Mucosa of stomach (tissue), 1 donor: ENCODE results near the gene CHD5.
"Not testable (repeated sequence)": the region's sequence is repeated elsewhere in the genome, so short reads cannot be mapped to it uniquely, and the experiment has no call there.

Source experiments
- H3K27me3 ChIP-seq: one replicate; pipeline ENCODE4 v1.7.0; 2013; ENCODE audit warnings: mild to moderate bottlenecking, low read length; ENCODE audit not compliant: control insufficient read depth, insufficient read depth
- H3K36me3 ChIP-seq: one replicate; pipeline ENCODE4 v1.7.0; 2013; ENCODE audit warnings: low read length; ENCODE audit not compliant: control insufficient read depth, insufficient read depth
- H3K4me1 ChIP-seq: one replicate; pipeline ENCODE4 v1.7.0; 2013; ENCODE audit warnings: mild to moderate bottlenecking, low read length; ENCODE audit not compliant: control insufficient read depth, insufficient read depth
- H3K4me3 ChIP-seq: one replicate; pipeline ENCODE4 v1.7.0; 2013; ENCODE audit warnings: low read length
- H3K9ac ChIP-seq: one replicate; pipeline ENCODE4 v1.7.0; 2013; ENCODE audit warnings: mild to moderate bottlenecking, low read length, moderate library complexity
- H3K9me3 ChIP-seq: one replicate; pipeline ENCODE4 v1.7.0; 2013; ENCODE audit warnings: mild to moderate bottlenecking, low read length, moderate library complexity; ENCODE audit not compliant: control insufficient read depth
- donor health status: Pancreatic carcinoma.

Gene CHD5

DNA sequence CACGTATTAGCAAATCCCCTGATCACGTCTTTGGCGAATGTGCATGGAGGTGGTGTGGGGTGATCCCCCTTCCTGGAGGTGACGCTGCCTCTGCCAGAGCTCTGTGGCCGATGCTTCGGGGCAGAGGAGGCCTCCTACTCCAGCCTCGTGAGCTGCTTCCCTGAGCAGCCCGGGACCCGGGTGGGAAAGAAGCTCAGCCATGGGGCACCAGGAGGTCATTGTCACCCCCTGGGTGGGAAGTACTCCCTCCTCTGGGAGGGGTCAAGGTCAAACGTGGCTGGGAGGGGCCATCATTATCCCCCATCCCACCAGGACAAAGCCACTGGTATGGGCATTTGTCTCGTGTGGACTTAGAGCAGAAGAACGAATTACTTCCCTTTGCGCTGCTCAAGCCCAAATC, 93.8 kb downstream of the CHD5 start:
- Histone ChIP-seq H3K9ac (no peak overlapping the region), H3K36me3 (no peaks in the 10 kb centered on the region), H3K27me3 (no peaks in the 10 kb centered on the region), H3K9me3 (no peaks in the 10 kb centered on the region), H3K4me1 (no peaks in the 10 kb centered on the region), H3K4me3 (no peak overlapping the region)

DNA sequence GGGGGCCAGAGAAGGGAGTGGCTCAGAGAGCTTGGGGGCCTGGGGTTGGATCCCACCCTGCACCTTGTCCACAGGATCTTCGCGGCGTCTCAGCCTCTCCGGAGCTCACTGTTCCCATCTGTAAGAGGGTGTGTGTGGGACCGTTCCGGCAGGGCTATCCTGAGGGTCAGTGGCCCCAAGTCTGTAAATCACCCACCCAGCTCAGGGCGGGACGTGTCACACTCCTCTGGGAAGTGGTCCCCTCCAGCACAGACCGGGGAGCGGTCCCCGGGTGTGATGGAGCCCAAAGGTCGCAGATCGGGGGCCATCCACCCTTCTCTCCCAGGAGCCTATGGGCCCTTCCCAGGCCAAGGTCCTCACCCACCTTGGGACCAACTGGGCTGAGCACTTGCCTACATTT, 94.5 kb downstream of the CHD5 start:
- Histone ChIP-seq H3K9ac (no peak overlapping the region), H3K4me1 (no peaks in the 10 kb centered on the region), H3K9me3 (no peaks in the 10 kb centered on the region), H3K4me3 (no peak overlapping the region), H3K27me3 (no peaks in the 10 kb centered on the region), H3K36me3 (no peaks in the 10 kb centered on the region)

DNA sequence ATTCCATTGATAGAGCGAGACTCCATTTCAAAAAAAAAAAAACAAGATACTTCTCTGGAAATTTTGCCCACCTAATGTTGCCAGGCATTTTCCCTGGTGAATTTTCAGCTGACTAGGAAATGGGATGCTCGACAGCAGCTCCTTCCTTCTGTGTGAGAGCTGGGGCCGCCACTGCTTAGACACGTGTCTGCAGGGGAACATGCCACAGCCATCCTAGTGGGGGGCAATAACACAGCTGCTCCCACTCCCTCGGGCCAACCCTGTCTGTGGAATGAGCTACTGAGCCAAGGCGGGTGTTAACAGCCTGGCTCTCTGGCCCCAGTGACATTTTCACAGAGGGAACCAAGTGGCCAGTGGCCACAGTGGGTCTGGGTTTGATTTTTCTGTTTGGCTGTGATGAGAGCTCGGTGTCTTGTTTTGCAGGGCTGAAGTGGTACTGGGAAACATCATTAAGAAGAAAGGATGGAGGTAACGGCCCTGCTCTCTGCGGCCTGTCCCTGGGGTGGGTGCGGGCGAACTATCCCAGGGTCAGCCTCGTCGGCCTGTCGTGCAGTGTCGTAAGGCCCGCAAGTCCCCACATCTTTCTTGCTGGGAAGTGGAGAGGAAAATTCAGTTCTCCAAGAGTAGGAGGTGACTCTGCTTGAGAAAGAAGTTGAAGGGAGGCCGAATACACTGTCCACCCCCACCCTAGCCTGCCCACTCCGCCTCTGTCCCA, 95.2 kb downstream of the CHD5 start:
- no peaks in the 10 kb centered on the region for H3K4me1 ChIP-seq
- no peaks in the 10 kb centered on the region for H3K36me3 ChIP-seq
- no peaks in the 10 kb centered on the region for H3K9me3 ChIP-seq
- no peak overlapping the region for H3K4me3 ChIP-seq
- H3K27me3 ChIP-seq: no peaks in the 10 kb centered on the region
- no peak overlapping the region for H3K9ac ChIP-seq

DNA sequence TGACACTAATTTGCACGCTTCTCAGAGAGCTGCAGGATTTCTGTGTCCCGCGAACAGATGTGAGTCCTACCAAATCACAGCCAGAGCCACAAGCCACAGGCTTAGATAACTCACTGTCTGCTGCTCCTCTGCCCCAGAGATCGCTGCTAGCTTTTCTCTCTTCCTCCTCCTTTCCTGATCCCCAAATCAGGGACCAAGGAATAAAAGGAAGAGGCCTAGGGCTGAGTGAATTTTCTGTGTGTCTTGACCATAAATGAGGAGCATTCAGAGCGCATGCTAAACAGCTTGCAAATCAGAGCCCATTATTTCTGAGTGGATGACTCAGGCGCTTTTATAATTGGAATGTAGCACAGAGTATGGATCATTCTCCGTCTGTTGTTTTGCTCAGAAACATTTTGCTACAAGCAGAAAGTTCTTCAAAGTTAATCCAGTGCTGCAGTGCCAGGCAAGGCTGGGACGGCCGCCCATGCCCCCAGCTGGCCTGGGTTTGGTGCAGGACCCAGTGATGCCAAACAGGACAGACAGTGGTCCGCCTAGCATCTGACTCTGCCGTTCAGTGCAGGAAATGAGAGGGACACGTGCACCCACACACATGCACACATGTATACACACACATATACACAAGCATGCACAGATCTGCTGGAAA, 96.2 kb downstream of the CHD5 start:
- Histone ChIP-seq H3K4me1 (no peaks in the 10 kb centered on the region), H3K27me3 (no peaks in the 10 kb centered on the region), H3K36me3 (no peaks in the 10 kb centered on the region), H3K9ac (no peak overlapping the region), H3K4me3 (no peak overlapping the region), H3K9me3 (no peaks in the 10 kb centered on the region)

DNA sequence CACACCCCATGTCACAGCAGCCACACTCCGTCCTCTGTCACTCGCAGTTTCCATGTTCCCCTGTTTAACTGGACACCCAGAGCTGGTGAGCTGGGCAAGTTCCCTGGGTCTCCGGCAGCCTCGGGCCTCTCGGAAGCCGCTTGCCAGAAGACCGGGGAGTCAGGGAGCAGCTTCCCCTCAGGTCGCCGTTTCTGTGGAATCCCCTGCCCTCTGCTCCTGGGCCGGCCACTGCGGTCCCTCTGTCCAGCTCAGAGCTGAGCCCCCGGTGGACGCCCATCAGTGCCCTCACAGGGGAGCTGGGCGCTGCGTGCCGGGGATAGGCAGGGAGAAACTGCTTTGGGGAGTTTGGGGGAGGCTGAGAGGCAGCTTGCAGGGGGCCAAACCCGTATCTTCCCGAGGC, 96.7 kb downstream of the CHD5 start:
- H3K4me1 ChIP-seq: no peaks in the 10 kb centered on the region
- no peak overlapping the region for H3K9ac ChIP-seq
- H3K27me3 ChIP-seq: no peaks in the 10 kb centered on the region
- no peaks in the 10 kb centered on the region for H3K9me3 ChIP-seq
- no peaks in the 10 kb centered on the region for H3K36me3 ChIP-seq
- no peak overlapping the region for H3K4me3 ChIP-seq

DNA sequence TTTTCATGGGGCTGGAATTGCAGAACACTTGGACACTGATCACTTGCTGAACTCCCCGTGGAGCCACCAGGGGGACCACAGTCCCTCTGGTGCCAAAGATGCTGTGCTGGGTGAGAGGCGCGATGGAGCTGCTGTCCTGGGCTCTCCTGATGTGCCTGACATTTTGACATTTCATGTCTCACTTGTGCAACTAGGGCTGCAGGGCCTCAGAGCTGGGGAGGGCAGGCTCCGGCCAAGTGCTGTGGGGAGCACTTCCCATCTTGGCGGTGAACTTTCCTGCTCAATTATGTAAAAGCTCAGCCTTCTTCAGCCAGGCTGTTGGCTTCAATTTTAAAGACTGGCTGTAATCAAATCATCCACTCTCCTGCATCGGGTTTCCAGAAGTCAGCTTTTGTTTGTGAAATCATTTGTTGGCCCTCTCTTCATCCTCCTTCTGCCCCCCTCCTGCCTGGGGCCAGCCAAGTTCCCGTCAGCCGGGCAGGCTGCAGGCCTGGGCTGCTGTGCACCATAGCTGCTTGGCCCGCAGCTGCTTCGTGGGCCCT, 97.6 kb downstream of the CHD5 start:
- Histone ChIP-seq H3K36me3 (no peaks in the 10 kb centered on the region), H3K4me3 (no peak overlapping the region), H3K4me1 (no peaks in the 10 kb centered on the region), H3K9ac (no peak overlapping the region), H3K27me3 (no peaks in the 10 kb centered on the region), H3K9me3 (no peaks in the 10 kb centered on the region)

DNA sequence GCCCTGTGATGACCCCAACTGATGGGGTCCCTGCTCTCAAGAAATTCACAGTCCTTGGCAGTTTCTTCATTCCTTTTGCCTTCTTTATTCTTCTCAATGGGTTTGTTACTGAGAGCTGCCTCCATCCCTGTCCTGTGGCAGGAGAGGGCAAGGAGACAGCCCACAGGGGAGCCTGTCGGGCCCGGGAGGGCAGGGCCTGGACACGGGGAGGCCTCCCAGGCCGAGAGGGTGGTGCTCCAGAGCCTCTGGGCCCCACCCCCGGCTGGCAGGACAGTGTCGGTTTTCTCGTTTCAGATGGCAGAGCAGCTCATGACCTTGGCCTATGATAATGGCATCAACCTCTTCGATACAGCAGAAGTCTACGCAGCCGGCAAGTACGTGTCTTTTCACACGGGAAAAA, 98.2 kb downstream of the CHD5 start:
- Histone ChIP-seq H3K4me1 (no peaks in the 10 kb centered on the region), H3K4me3 (no peak overlapping the region), H3K36me3 (no peaks in the 10 kb centered on the region), H3K9me3 (no peaks in the 10 kb centered on the region), H3K9ac (no peak overlapping the region), H3K27me3 (no peaks in the 10 kb centered on the region)

DNA sequence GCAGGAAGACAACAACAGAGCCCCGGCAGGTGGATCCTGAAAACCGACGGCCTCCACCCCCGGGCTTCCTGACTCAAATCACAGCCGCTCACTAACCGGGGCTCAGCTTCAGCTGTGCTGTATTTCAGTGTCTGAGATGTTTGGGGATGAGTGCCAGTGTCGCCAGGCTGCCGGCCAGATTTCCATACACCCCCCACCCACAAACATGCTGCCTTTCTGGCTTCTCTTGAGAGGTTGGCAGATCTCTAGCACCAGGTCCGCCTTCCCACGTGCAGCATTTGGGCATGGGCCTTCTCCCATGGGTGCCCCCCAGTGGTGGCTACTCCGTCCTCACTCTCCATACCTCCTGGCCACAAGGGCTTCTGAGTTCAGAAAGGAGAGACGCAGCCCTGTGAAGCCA, 99.7 kb downstream of the CHD5 start:
- H3K36me3 ChIP-seq: no peaks in the 10 kb centered on the region
- no peaks in the 10 kb centered on the region for H3K9me3 ChIP-seq
- no peak overlapping the region for H3K4me3 ChIP-seq
- H3K4me1 ChIP-seq: no peaks in the 10 kb centered on the region
- H3K9ac ChIP-seq: no peak overlapping the region
- H3K27me3 ChIP-seq: no peaks in the 10 kb centered on the region

DNA sequence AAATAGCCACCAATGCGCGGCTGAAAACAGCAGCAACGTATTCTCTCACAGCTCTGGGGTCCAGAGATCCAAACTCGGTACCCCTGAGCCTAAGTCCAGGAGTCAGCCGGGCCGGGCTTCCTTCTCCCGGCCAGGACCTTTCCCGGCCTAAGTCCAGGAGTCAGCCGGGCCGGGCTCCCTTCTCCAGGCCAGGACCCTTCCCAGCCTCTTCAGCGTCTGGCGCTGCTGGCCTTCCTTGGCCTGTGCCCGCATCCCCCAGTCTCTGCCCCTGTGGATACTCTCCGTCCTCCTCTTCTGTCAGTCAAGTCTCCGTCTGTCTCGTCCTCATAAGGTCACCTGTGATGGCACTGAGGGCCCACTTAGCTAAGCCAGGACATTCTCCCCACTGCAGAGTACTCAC, 102.2 kb downstream of the CHD5 start:
- H3K27me3 ChIP-seq: no peaks in the 10 kb centered on the region
- H3K9me3 ChIP-seq: no peaks in the 10 kb centered on the region
- no peak overlapping the region for H3K4me3 ChIP-seq
- no peaks in the 10 kb centered on the region for H3K4me1 ChIP-seq
- H3K9ac ChIP-seq: no peak overlapping the region
- no peaks in the 10 kb centered on the region for H3K36me3 ChIP-seq

DNA sequence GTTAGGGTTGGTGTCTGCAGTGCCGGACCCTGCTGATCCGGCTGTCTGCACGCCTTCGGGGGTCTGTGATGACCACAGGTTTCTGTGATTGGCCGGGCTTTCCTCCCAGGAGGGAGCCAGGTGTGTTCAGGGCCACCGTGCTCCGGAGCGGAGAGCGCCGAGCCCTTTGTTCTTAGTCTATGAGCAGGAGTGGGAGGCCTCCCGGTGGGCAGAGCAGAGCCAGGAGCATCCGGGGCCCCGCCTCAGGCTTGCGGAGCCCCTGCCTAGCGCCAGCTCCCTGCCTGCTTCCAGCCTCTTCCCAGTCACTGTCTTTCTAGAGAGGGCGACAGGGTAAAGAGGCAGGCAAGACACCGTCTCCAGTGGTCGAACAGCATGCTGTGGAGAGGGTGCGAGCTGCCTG, 102.6 kb downstream of the CHD5 start:
- H3K4me1 ChIP-seq: no peaks in the 10 kb centered on the region
- no peaks in the 10 kb centered on the region for H3K27me3 ChIP-seq
- no peaks in the 10 kb centered on the region for H3K36me3 ChIP-seq
- no peaks in the 10 kb centered on the region for H3K9me3 ChIP-seq
- no peak overlapping the region for H3K9ac ChIP-seq
- no peak overlapping the region for H3K4me3 ChIP-seq

DNA sequence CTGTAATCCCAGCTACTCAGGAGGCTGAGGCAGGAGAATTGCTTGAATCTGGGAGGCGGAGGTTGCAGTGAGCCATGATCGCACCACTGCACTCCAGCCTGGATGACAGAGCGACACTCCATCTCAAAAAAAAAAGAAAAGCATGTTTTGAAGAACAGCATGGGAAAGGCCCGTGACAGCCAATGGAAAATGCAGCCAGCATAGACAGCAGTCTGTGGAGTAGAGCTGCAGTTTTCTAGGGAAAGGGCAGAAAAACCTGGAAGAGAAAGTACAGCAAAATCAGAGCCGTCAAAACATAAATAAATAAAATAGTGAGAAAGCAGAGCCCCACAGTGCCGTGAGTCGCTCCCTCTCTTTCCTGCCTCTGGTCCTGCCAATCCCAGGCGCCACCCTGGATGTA, 103.1 kb downstream of the CHD5 start:
- not testable (repeated sequence) for H3K9me3 ChIP-seq, H3K36me3 ChIP-seq, H3K4me3 ChIP-seq, H3K27me3 ChIP-seq, H3K4me1 ChIP-seq, H3K9ac ChIP-seq

DNA sequence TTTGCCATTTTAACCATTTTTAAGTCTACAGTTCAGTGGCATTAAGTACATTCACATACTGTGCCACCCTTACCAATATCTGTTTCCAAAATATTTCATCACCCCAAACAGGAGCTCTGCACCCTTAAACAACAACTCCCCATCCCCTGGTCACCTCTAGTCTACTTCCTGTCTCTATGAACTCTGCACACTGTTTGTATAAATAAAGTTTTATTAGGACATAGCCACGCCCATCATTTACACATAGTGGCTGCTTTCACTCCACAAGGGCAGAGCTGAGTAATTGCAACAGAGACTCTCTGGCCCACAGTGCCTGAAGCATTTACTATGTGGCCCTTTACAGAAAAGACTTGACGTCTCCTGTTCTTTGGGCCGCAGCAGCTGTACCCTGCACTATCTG, 104.4 kb downstream of the CHD5 start:
- Histone ChIP-seq H3K36me3 (no peaks in the 10 kb centered on the region), H3K9me3 (no peaks in the 10 kb centered on the region), H3K4me3 (no peak overlapping the region)

More for the DNA sequence above, 104.4 kb downstream of the CHD5 start:
- no peak overlapping the region for H3K9ac ChIP-seq
- H3K4me1 ChIP-seq: no peaks in the 10 kb centered on the region
- no peaks in the 10 kb centered on the region for H3K27me3 ChIP-seq
